IMR-90 (cell line): ENCODE results near the gene NDUFAF2. TPM values are rescaled to one million over a fixed set of nuclear protein-coding genes. Genes with fewer than 3 reads are reported as not detected.

Source experiments
- ATAC-seq: fragments of 200-7000 bp; cut with Tn5 transposase; 2 replicates; pipeline ENCODE4 v1.9.1; 2020; ENCODE audit warnings: low read depth, mild to moderate bottlenecking, moderate library complexity
- BruUV-seq: library from RNA; stranded (reverse); fragments of 400-500 nt; replicated peaks from 2 replicates; lab custom pipeline; 2021; lab: Mats Ljungman, UMichigan
- CTCF ChIA-PET: fragments of 300-600 bp; formaldehyde crosslinking; extraction: SDS; loops from one replicate; lab custom pipeline; 2021; ENCODE audit warnings: antibody characterized with exemption; lab: Yijun Ruan, JAX
- POLR2A ChIA-PET: fragments of 300-600 bp; sonication (Branson Sonifier 250); formaldehyde crosslinking; loops from one replicate; lab custom pipeline; 2022; ENCODE audit warnings: antibody characterized with exemption; ENCODE audit not compliant: unreplicated experiment; lab: Charles Lee
- DNase-seq: peaks from one replicate; pipeline ENCODE4 v3.0.0; 2013
- H2AFZ ChIP-seq: replicated peaks from 2 replicates; pipeline ENCODE3; 2013; ENCODE audit warnings: low read length, mild to moderate bottlenecking; ENCODE audit not compliant: poor library complexity
- H2AK5ac ChIP-seq: 2 replicates; pipeline ENCODE4 v1.6.1; 2013; ENCODE audit warnings: low read depth, low read length, inconsistent platforms
- H2AK9ac ChIP-seq: replicated peaks from 2 replicates; pipeline ENCODE3; 2013; ENCODE audit warnings: mild to moderate bottlenecking, low read depth, low read length, moderate library complexity; ENCODE audit not compliant: poor library complexity
- H2BK120ac ChIP-seq: 2 replicates; pipeline ENCODE4 v1.6.1; 2013; ENCODE audit warnings: low read depth, low read length, inconsistent platforms
- H2BK15ac ChIP-seq: 3 replicates; pipeline ENCODE4 v1.6.1; 2013; ENCODE audit warnings: low read depth, low read length, inconsistent platforms
- H2BK20ac ChIP-seq: 2 replicates; pipeline ENCODE4 v1.6.1; 2013; ENCODE audit warnings: low read depth, mild to moderate bottlenecking, inconsistent platforms, low read length, moderate library complexity
- H2BK5ac ChIP-seq: 2 replicates; pipeline ENCODE4 v1.6.1; 2013; ENCODE audit warnings: mild to moderate bottlenecking, low read depth, low read length, inconsistent platforms; ENCODE audit not compliant: poor library complexity, severe bottlenecking
- H3K14ac ChIP-seq: replicated peaks from 2 replicates; pipeline ENCODE4 v1.6.1; 2013; ENCODE audit warnings: low read depth, low read length, inconsistent platforms
- H3K18ac ChIP-seq: 2 replicates; pipeline ENCODE4 v1.6.1; 2013; ENCODE audit warnings: low read depth, low read length, control low read depth
- H3K23ac ChIP-seq: 2 replicates; pipeline ENCODE4 v1.6.1; 2013; ENCODE audit warnings: low read depth, low read length, inconsistent platforms
- H3K27ac ChIP-seq: 2 replicates; pipeline ENCODE4 v1.5.1; 2013; ENCODE audit warnings: mild to moderate bottlenecking, control low read depth, low read length; ENCODE audit not compliant: insufficient read depth
- H3K27me3 ChIP-seq: 2 replicates; pipeline ENCODE4 v1.6.1; 2013; ENCODE audit warnings: low read length; ENCODE audit not compliant: control insufficient read depth, insufficient read depth
- H3K36me3 ChIP-seq: 2 replicates; pipeline ENCODE4 v1.6.1; 2013; ENCODE audit warnings: low read length, mixed read lengths; ENCODE audit not compliant: control insufficient read depth, insufficient read depth
- H3K4ac ChIP-seq: 2 replicates; pipeline ENCODE4 v1.6.1; 2013; ENCODE audit warnings: low read depth, low read length, inconsistent platforms
- H3K4me1 ChIP-seq: 2 replicates; pipeline ENCODE4 v1.6.1; 2013; ENCODE audit warnings: low read length, mixed read lengths; ENCODE audit not compliant: control insufficient read depth, insufficient read depth
- H3K4me2 ChIP-seq: 2 replicates; pipeline ENCODE4 v1.6.1; 2013; ENCODE audit warnings: low read depth, mild to moderate bottlenecking, control low read depth, low read length, moderate library complexity
- H3K4me3 ChIP-seq: 2 replicates; pipeline ENCODE4 v1.5.1; 2013; ENCODE audit warnings: low read depth, mild to moderate bottlenecking, control low read depth, low read length, moderate library complexity; ENCODE audit not compliant: insufficient read depth
- H3K56ac ChIP-seq: 2 replicates; pipeline ENCODE4 v1.6.1; 2013; ENCODE audit warnings: low read length, inconsistent platforms; ENCODE audit not compliant: insufficient read depth; ENCODE audit errors: extremely low read depth
- H3K79me1 ChIP-seq, 2 experiments: 2 replicates each; pipeline ENCODE4 v1.6.1; 2013; ENCODE audit warnings: low read length in 2 of 2, inconsistent platforms in 1 of 2, low read depth in 1 of 2
- H3K9ac ChIP-seq: 2 replicates; pipeline ENCODE4 v1.6.1; 2013; ENCODE audit warnings: low read depth, low read length, control low read depth
- H3K9me1 ChIP-seq: 2 replicates; pipeline ENCODE4 v1.6.1; 2013; ENCODE audit warnings: low read length, inconsistent platforms; ENCODE audit not compliant: insufficient read depth
- H3K9me3 ChIP-seq: 2 replicates; pipeline ENCODE4 v1.6.1; 2013; ENCODE audit warnings: low read length; ENCODE audit not compliant: control insufficient read depth, insufficient read depth
- H4K20me1 ChIP-seq: 2 replicates; pipeline ENCODE4 v1.6.1; 2013; ENCODE audit warnings: low read length, inconsistent platforms; ENCODE audit not compliant: insufficient read depth
- H4K5ac ChIP-seq: 2 replicates; pipeline ENCODE4 v1.6.1; 2013; ENCODE audit warnings: mild to moderate bottlenecking, low read depth, low read length, control low read depth
- H4K8ac ChIP-seq, 2 experiments: 2 replicates each; pipeline ENCODE4 v1.6.1; 2013; ENCODE audit warnings: low read depth in 2 of 2, low read length in 2 of 2, control low read depth in 1 of 2, inconsistent platforms in 1 of 2
- H4K91ac ChIP-seq: 2 replicates; pipeline ENCODE4 v1.6.1; 2013; ENCODE audit warnings: low read depth, low read length, inconsistent platforms; ENCODE audit not compliant: insufficient read depth
- BHLHE40 ChIP-seq: fragments of 150-350 bp; IDR thresholded peaks from 2 replicates; pipeline ENCODE4 v1.6.1; 2016; ENCODE audit warnings: mild to moderate bottlenecking, low read depth, low read length
- FOS ChIP-seq: fragments of 150-350 bp; IDR thresholded peaks from 2 replicates; pipeline ENCODE4 v1.6.1; 2016; ENCODE audit warnings: low read depth, low read length
- MAFK ChIP-seq: IDR thresholded peaks from 2 replicates; pipeline ENCODE4 v1.6.1; 2012; ENCODE audit warnings: low read depth, low read length, improper control_type of control experiment
- MXI1 ChIP-seq: IDR thresholded peaks from 2 replicates; pipeline ENCODE4 v1.6.1; 2012; ENCODE audit warnings: low read depth, mild to moderate bottlenecking, low read length, moderate library complexity, borderline replicate concordance
- POLR2A ChIP-seq: IDR thresholded peaks from 2 replicates; pipeline ENCODE4 v1.6.1; 2012; ENCODE audit warnings: mild to moderate bottlenecking, low read depth, low read length
- WGBS, 2 experiments: methylation state at CpG; one replicate each; pipeline versions ENCODE4 v1.1.5 to v1.1.7; 2013; ENCODE audit warnings: missing lambda C conversion rate in 2 of 2; ENCODE audit not compliant: insufficient read length in 1 of 2; ENCODE audit errors: extremely low coverage in 2 of 2; 5-methylcytosine and 5-hydroxymethylcytosine counted together
- dilution Hi-C: fragments of 300-500 bp; cut with HindIII; formaldehyde crosslinking; loops from one replicate; pipeline ENCODE4 v1.14.3; 2018; ENCODE audit warnings: low sequenced_read_pairs; ENCODE audit not compliant: unreplicated experiment
- in situ Hi-C: fragments of 300-500 bp; cut with MboI; formaldehyde crosslinking; loops from 3 replicates; pipeline ENCODE4 v1.14.3; 2019; ENCODE audit warnings: low sequenced_read_pairs, inconsistent platforms, mixed read lengths
- intact Hi-C: fragments of 100-400 bp; cut with micrococcal nuclease; formaldehyde crosslinking; loops from 2 replicates; pipeline ENCODE4 v1.10.0; 2022
- polyA plus RNA-seq, 3 experiments: library from polyadenylated mRNA; depleted of rRNA; stranded (reverse); fragments of >200 nt; gene quantifications; 2 replicates each; pipeline ENCODE4 v1.2.3, GENCODE V29; 2012; ENCODE audit warnings: low replicate concordance in 1 of 3
- total RNA-seq: library from RNA; depleted of rRNA; stranded (reverse); fragments of >200 nt; gene quantifications from 2 replicates; pipeline ENCODE4 v1.2.3, GENCODE V29; 2012

NDUFAF2 gene
- total and polyA plus RNA-seq, 2 of the 4 experiments (the other 2 are of a cell fraction) = 11.8 to 24.7 TPM

- no peak overlapping the region for H2BK120ac ChIP-seq
- H3K4me1 ChIP-seq = no peaks in the 10 kb centered on the region
- H2AK9ac ChIP-seq = no peak overlapping the region
- BruUV-seq = no TSS peak
- TF ChIP-seq BHLHE40 (no peak), FOS (no peak), MXI1 (no peak), POLR2A (no peak), MAFK (no peak)
- H4K5ac ChIP-seq = no peak overlapping the region
- no peak overlapping the region for H4K91ac ChIP-seq
- H3K79me1 ChIP-seq = peaks cover 0 to 5% of the 10 kb centered on the region in 2 experiments; a peak in 2 of 4 replicates
- dilution Hi-C loops (no loop called here), intact Hi-C loops (no loop called here), in situ Hi-C loops (no loop called here)
- no peak overlapping the region for H2AK5ac ChIP-seq
- H4K8ac ChIP-seq = no peak overlapping the region
- H3K23ac ChIP-seq = no peak overlapping the region
- no peaks in the 10 kb centered on the region for H3K36me3 ChIP-seq
- H3K4ac ChIP-seq = no peak overlapping the region
- no peaks in the 10 kb centered on the region; the same call in 1 of the 2 replicates for H4K20me1 ChIP-seq
- no peaks in the 10 kb centered on the region for H3K9me3 ChIP-seq
- no peak overlapping the region for H3K4me2 ChIP-seq
- WGBS, 2 experiments = no CpG with 5 or more reads among the region's 1 CpG
- H3K27me3 ChIP-seq = no peaks in the 10 kb centered on the region
- DNase-seq = no peak
- H3K18ac ChIP-seq = no peak overlapping the region
- ChIA-PET POLR2A (no interaction called here), CTCF (no interaction called here)
- no peaks in the 10 kb centered on the region for H3K9me1 ChIP-seq
- no peak overlapping the region for H3K9ac ChIP-seq
- no peak overlapping the region for H3K56ac ChIP-seq
- no peak overlapping the region for H3K4me3 ChIP-seq
- no peak overlapping the region for H3K14ac ChIP-seq
- no peak overlapping the region for H2AFZ ChIP-seq
- H2BK20ac ChIP-seq = no peak overlapping the region
- no peak overlapping the region for H2BK5ac ChIP-seq
- no peak overlapping the region for H2BK15ac ChIP-seq
- H3K27ac ChIP-seq = no peak overlapping the region
- no peak for ATAC-seq
Measured at GRCh38 chr5:61119066-61119465, 174.1 kb downstream of the NDUFAF2 start.
